Left lobe of liver (tissue), 2 donors: ENCODE measurements around the gene ZBTB20. TPM values are rescaled to one million over a fixed set of nuclear protein-coding genes. Genes with fewer than 3 reads are reported as not detected.

Source experiments
- ATAC-seq: fragments of 200-7000 bp; cut with Tn5 transposase; one replicate; pipeline ENCODE4 v1.9.1; 2020; ENCODE audit warnings: mild to moderate bottlenecking, moderate library complexity
- DNase-seq: peaks from one replicate; pipeline ENCODE4 v3.0.0-alpha.2; 2020; ENCODE audit warnings: low spot score
- total RNA-seq: library from RNA; stranded (reverse); gene quantifications from one replicate; pipeline ENCODE4 v1.2.1, GENCODE V29; 2021
- donor health status: DM: no; HTN: no; CAD: no; lungs with moderate emphysema.
- donor health status: DM: no; HTN: yes; CAD: no.

ZBTB20 gene
- total RNA-seq, 1 donor from 2014 or later: 50.6 TPM

DNA sequence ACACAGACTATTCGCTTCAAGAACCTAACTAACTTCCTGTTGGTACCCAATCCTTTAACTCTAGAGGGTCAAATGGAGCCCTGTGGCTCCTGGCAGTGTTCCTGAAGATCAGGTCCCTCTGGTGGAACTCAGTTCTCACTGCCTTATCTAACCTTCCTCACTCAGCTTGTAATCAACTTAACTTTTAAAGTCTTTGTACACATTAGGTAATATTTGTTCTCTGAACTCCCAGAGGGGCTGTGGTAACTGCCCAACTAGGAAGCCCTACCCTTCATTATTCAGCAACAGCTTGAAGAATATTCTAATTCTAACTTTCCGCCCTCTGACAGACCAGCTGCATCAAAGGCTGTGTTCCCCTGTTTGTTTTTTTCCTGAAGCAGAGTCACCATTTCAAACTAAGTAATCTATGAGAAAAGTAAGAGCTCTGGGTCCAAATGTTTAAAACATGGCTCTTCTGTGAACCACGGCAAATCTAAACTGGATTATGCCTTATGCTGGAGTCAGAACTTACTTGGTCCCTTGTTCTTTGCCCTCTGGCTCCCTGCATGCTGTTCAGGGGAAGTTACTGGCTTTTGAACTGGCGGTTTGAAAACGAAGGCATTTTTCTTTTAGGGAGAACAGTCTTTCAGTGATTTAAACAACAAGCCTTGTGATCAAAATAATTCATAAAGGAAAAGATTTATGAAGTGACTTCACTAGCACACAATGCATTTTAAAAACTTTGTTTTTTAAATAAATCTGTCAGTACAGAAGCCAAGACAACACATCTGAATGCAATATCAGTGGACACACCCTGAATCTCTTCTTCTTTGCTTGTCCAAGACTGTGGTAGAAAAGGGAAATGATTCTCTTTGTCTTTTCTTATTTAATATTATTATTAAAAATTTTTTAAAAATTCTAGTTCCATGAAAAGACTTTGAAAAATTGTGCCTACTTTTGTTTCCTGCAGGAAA lies 487.7 kb downstream of the ZBTB20 start:
- ATAC-seq (peak; percentile 82), DNase-seq (no peak)

DNA sequence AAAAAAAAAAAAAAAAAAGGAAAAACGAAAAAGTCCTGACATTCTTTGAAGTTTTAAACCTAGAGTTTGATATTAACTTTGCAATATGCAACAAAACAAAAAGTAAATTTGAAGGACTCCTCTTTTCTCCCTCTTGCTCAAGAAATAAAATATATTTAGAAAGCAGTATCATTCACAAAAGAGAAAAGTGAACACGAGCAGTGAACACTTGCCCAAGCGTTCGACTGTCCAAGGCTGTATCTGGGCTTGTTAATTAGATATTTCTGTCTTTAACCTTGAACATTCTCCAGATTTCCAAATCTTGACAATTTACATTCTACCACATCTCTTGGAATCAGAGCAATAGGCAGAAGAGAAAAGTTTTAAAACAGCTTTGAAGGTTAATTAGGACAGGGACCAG lies 495.5 kb downstream of the ZBTB20 start:
- DNase-seq (no peak), ATAC-seq (peak; percentile 40)

DNA sequence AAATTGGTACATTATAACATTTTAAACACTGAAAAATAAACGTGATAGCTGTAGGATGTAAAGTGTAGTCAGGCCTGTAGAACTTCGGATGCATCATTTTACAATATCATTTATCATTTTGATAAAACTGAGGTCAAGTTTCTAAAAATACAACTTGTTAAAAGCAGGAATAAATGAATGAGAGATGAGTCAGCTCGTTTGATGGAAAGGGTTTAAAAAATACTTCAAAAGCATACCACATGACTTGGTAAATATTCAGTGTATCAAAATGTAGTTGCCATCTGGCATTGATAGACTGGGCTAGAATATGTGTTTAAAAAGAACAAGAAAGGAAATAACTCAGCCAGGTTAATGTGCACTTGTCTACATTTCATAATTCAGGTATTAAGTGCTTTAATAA lies 496.3 kb downstream of the ZBTB20 start:
- ATAC-seq (no peak), DNase-seq (no peak)

- no peak for DNase-seq
- no peak for ATAC-seq
Observed at GRCh38 chr3:114649331-114649730, 497.8 kb downstream of the ZBTB20 start.

- ATAC-seq (no peak), DNase-seq (no peak)
Observed at GRCh38 chr3:114646526-114646925, 500.6 kb downstream of the ZBTB20 start.

DNA sequence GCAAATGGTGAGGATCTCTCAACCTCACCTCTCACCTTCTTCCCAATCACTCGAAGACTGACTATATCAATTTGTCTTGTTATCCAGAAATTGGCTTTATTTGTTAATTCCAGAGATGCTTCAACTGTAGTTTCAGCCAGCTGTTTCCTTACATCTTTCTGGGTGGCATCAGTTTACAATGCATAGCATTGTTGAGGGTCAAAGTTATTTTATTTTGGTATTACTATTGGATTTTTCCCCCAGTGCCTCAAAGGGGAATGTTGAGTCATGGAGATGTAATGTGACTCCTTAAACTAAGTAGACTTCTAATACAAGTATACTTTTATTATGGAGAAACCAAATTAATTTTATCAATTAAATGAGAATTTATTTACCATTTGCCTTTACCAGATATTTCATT lies 501.7 kb downstream of the ZBTB20 start:
- no peak for ATAC-seq
- no peak for DNase-seq

DNA sequence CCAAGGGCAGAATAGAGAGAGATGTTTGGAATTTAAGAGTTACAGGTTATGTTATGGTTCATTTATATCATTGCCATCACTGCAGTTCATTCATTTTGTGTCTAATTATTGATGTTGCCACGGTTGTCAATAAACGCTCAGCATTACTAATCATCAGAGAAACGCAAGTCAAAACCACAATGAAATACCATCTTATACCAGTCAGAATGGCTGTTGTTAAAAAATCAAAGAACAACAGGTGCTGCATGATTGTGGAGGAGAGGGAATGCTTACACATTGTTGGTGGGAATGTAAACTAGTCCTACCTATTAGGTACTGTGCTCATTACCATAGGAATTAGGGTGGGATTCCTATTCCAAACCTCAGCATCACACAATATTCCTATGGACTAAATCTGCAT lies 502.7 kb downstream of the ZBTB20 start:
- no peak for DNase-seq
- ATAC-seq: no peak

GRCh38 chr3:114642951-114643741 lies 503.9 kb downstream of the ZBTB20 start:
- no peak for ATAC-seq
- DNase-seq: no peak

DNA sequence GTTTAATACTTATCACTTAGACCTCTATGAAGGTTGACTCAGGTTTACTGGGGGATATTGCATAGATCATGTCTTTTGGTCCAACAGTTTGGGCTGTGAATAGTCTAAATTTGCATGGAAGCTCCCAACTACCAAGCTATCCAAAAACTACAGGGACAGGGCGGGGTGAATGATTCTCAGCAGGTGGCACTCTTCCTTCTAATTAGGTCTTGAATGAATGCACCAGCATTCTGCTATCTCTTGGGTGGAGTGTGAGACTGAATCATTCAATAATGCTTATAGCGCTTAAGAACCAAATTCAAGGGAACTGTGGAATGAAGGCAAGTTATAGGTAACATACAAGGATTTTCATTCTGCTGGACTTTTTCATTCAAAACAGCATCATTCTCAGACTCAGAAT lies 507.0 kb downstream of the ZBTB20 start:
- ATAC-seq: no peak
- no peak for DNase-seq

GRCh38 chr3:114639171-114639570 lies 507.9 kb downstream of the ZBTB20 start:
- DNase-seq (no peak), ATAC-seq (no peak)

- no peak for ATAC-seq
- no peak for DNase-seq
Observed at GRCh38 chr3:114635878-114636277, 511.2 kb downstream of the ZBTB20 start.

- DNase-seq: no peak
- peak; percentile 78 for ATAC-seq
Observed at GRCh38 chr3:114634635-114635034, 512.5 kb downstream of the ZBTB20 start.

DNA sequence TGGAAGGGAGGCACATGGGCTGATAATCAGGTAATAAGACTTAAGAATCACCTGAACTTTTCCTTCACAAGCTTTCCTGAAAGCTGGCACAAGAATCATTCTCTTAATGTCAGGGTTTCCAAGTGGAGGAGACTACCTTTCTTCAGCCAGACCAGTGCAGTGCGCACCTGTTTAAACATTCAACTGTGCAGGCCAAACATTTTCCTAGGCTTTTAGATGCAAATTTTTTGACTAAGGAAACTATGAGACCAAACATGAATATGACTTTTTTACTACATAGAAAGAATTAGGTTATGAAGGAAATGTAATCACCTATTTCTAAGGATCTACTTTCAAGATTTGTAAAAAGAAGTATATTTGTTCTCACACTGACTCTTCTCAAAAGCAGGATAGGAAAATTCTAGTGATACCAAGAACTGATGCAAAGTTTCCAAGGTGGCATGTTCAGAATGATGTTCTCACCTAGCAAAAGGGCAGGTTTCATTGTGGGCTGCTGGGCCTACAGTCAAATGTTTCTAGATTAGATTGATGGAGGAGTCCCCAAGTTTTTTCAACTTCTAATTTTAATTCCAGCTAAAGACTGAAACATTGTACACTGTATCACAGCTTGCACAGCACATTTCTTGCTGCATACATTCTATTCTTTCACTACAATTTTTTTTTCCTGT lies 514.2 kb downstream of the ZBTB20 start:
- DNase-seq: no peak
- no peak for ATAC-seq

- DNase-seq: peak; percentile 62
Observed at GRCh38 chr3:114627770-114628169, 519.3 kb downstream of the ZBTB20 start.

GRCh38 chr3:114626751-114627150 lies 520.3 kb downstream of the ZBTB20 start:
- DNase-seq (no peak), ATAC-seq (no peak)

More at GRCh38 chr3:114627770-114628169, 519.3 kb downstream of the ZBTB20 start:
- peak; percentile 62 for ATAC-seq

DNA sequence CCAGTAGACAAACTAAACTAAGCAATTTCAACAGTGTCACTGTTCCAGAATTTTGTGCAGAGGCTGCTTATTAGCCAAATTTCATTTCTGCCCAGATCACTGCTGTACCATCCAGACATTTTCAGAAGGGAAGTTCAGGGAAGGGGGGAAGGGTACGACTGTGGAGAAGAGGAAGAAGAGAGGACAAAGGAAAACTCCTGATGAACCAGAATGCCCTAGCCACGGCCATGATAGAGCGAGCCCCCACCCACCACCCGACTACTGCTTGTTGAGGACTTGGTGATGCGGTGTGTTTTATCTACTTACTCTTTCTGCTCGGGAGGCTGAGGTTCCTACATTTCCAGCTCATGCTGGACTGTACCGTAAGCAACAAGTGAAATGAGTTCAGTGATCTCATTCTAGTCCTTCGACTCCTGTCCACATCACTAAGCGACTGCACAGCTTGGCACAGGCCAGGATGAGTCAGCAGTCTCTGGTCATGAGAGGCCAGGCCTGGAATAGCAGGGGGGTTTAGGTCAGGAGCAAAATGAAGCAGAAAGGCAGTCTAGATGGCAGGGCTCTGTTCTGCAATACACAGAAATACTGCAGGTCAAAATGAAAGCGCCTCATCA lies 522.4 kb downstream of the ZBTB20 start:
- ATAC-seq: peak; percentile 91
- DNase-seq: peak; percentile 92

DNA sequence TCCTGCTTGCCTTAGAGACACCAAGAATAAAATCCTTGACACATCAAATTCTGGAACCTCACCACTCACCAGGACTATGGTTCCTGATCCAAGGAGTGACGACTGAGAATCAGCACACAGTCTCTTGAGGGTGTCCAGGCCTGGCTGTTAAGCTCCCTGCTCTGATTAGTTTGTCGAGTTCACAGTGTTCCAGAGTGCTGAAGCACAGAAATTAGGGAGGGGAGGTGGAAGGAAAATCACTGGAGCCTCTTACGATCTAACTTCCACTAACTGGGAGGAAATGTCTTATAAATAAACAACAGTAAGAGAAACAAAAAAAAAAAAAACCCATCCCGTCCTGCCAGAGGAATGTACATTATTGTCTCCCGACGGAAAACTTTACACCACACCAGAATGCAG lies 523.0 kb downstream of the ZBTB20 start:
- DNase-seq (peak; percentile 44), ATAC-seq (peak; percentile 35)

DNA sequence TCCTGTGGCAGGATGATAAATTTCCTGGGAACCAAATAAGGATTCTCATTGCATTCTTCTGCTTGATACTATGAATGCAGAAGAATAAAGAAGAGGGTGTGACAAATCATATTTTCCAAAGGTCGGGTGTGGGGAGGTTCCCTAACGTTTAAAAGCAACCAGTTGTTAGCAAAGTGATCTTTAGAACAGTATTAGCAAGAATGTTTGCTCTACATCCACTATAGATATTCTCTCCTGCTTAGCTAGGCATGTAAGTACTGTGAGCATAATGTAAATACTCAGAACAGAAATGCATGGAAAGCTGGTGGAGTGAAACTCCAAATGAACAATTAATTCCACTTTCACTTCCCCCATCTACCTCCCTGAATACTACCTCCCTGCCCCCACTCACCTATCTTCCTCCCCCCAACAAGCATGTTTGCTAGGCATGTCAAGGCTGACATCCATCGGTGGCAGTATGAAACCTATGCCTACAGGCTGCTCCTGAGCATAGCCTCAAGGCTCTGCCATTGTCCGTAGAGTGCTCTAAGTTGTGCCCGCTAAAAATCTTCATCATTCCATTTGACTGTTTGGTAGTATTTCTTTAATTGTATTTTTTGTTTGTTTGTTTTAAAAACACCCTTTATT lies 523.6 kb downstream of the ZBTB20 start:
- DNase-seq (no peak), ATAC-seq (no peak)

- DNase-seq: no peak
- ATAC-seq: no peak
Observed at GRCh38 chr3:114622001-114622400, 525.1 kb downstream of the ZBTB20 start.

GRCh38 chr3:114619771-114620170 lies 527.3 kb downstream of the ZBTB20 start:
- no peak for DNase-seq
- ATAC-seq: no peak
